Cardiac septum (tissue), 1 donor: ENCODE data around the gene NR2C2. TPM values are rescaled to one million over a fixed set of nuclear protein-coding genes. Genes with fewer than 3 reads are reported as not detected.

Experiments used
- DNase-seq: peaks from one replicate; pipeline ENCODE4 v3.0.0-alpha.2; 2020; ENCODE audit warnings: low spot score
- intact Hi-C: fragments of 100-400 bp; cut with DNase I; formaldehyde crosslinking; loops from one replicate; pipeline ENCODE4 v1.14.0; 2022
- total RNA-seq: library from RNA; stranded (reverse); fragmentation: NEBNext Ultra II Directional; extraction: Animal tissue kit (Norgen Biotek cat#: 25700); gene quantifications from one replicate; pipeline ENCODE4 v1.2.1, GENCODE V29; 2021
- donor health status: DM: no; HTN: no; CAD: no.

Gene NR2C2
- total RNA-seq, 1 donor from 2014 or later, result 32.7 TPM

- intact Hi-C loops, result no loop called here
- no peak for DNase-seq
Measured at GRCh38 chr3:14918356-14918860, 29.0 kb upstream of the NR2C2 start.

- intact Hi-C loops, result loop anchor here (2.0 kb wide), 1 partner anchor 130 kb away; no protein-coding TSS in a partner anchor
- no peak for DNase-seq
Measured at GRCh38 chr3:14920536-14920935, 26.8 kb upstream of the NR2C2 start.

DNA sequence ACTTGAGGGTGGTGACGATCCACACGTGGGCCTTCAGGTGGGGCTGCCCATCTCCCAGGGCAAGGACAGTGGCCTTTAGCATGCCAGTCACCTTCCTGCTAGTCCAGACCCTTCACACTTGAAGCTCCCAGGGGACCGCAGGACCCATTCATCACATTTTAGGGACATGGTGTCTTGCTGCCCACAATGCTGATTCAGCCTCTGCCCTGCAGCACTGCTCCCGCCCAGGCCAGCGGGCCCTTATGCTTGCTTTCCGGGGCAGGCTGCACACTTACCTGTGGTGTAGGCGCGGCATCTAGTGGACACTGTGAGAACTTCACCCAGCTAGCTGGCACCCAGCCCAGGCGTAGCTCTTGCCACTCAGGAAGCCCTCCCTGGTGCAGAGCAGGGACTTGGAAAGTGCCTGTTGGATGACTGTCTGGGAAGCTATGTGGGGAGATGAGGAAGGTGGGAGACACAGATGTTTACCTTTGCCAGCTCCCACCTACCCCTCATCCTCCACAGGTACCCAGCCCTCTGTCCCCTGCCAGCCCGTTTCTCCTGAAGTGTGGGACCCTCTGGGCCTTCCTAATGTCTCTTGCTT lies 26.3 kb upstream of the NR2C2 start:
- intact Hi-C loops, result loop anchor here (1.0 to 2.0 kb wide), 2 partner anchors 130 to 247 kb away; no protein-coding TSS in a partner anchor
- DNase-seq, result peak; percentile 94

GRCh38 chr3:14921811-14922705 lies 25.3 kb upstream of the NR2C2 start:
- no peak for DNase-seq
- intact Hi-C loops, result loop anchor here (1.0 to 2.0 kb wide), 2 partner anchors 131 to 248 kb away; no protein-coding TSS in a partner anchor

DNA sequence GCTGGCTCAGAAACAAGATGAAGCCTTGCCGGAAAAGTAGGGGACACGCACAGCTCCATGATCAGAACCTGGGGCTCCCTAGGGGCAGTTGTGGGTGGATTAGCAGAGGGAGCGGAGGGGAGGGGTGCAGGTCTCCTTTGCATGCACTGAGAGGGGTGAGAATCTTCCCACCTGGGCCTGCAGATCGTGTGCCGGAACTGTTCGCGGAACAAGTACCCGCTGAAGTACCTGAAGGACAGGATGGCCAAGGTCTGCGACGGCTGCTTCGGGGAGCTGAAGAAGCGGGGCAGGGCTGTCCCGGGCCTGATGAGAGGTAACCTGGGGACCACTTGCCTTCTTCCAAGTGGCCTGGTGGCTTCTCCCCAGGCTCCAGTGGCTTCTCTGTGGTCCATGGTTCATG lies 24.5 kb upstream of the NR2C2 start:
- DNase-seq, result no peak
- intact Hi-C loops, result no loop called here

GRCh38 chr3:14923476-14923875 lies 23.9 kb upstream of the NR2C2 start:
- no peak for DNase-seq
- intact Hi-C loops, result no loop called here

DNA sequence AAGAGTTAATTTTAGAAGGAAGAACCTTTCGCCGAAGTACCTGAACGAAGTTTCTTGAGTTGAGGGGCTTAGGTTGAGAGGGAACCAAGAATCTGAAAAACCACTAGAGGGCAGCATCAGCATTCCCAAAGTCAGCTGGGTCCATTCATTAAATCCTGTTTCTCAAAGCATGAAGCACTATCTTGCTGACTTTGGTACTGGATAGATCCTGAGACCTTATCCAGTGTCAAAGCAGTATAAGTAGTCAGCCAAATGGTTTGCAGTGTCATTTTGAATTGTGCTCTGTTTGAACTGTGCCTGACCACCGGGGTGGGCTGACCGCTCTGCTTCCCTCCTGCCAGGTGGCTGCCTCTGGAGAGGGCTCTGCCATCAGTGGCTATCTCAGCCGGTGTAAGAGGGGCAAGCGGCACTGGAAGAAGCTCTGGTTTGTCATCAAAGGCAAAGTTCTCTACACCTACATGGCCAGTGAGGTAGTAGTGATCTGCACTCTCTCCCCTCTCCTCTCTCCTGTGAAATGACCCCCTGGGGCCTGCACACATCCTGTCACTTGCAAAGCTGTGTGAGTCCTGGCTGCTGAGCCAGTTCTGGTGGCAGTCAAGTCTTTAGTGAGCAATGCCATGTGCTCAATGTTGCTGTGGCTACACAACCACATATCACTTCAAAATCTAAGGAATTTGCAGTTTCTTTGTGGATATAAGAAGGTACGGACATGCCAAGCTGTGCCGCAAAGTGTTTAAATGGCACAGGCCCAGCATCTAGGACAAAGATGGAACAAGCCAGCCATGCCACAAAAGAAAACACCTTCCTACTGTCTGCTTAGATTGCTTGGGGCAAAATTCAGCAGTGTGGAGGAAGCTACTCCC lies 21.4 kb upstream of the NR2C2 start:
- no peak for DNase-seq
- intact Hi-C loops, result loop anchor here (5.0 kb wide), 1 partner anchor 116 kb away; no protein-coding TSS in a partner anchor

- no peak for DNase-seq
- intact Hi-C loops, result loop anchor here (5.0 kb wide), 1 partner anchor 116 kb away; no protein-coding TSS in a partner anchor
Measured at GRCh38 chr3:14926592-14926991, 20.8 kb upstream of the NR2C2 start.

GRCh38 chr3:14927308-14927707 lies 20.1 kb upstream of the NR2C2 start:
- intact Hi-C loops, result loop anchor here (5.0 kb wide), 1 partner anchor 115 kb away; no protein-coding TSS in a partner anchor
- no peak for DNase-seq

DNA sequence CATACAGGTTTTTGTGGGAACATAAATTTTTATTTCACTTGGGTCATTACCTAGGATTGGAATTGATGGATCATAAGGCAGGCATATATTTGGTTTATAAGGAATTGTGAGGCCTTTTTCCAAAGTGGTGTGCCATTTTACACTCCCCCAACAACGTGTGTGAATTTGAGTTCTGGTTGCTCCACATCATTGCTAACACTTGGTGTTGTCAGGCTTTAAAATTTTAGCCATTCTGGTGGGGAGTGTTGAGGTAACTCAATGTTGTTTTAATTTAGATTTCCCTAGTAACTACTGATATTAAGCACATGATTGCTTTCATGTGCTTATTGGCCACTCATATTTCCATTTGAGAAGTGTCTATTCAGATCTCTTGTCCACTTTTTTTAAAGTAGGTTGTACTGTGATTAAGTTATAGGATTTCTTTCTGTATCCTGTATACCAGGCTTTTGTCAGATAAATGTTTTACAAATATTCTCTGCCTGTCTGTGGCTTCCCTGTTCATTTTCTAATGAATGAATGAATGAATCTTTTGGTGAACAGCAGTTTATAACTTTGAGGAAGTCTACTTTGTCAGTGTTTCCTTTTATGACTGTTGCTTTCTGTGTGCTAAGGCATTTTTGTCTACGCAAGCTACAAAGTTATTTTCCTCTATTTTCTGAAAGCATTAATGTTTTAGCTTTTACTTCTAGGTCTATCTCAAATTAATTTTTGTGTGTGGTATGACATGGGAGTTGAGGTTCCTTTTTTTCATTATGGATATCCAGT lies 17.9 kb upstream of the NR2C2 start:
- intact Hi-C loops, result loop anchor here (5.0 kb wide), 1 partner anchor 113 kb away; no protein-coding TSS in a partner anchor
- no peak for DNase-seq

- intact Hi-C loops, result no loop called here
- no peak for DNase-seq
Measured at GRCh38 chr3:14933820-14934425, 13.5 kb upstream of the NR2C2 start.

DNA sequence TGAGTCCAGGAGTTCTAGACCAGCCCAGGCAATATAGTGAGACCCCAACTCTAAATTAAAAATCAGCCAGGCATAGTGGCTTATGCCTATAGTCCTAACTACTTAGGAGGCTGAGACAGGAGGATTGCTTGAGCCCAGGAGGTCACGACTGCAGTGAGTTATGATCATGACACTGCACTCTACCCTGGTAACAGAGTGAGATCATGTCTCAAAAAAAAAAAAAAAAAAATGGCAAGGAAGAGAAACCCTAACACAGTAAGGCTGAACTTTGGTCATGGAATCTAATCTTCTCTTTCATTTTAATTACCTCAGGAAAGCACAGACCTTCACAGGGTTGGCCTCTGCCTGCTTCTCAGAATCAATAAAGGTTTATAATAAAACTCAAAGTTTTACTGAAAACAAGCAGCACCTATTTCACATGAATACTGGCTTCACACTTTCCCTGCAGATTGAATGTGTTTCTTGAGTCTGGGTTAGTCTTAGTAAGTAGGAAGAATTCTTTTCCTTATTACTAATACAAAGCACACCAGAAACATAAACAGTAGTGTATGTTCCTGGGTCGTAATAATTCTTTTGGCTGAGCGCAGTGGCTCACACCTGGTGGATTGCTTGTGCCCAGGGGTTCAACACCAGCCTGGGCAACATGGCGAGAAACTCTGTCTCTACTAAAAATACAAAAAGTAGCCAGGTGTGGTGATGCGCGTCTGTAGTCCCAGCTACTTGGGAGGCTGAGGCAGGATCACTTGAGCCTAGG lies 11.6 kb upstream of the NR2C2 start:
- no peak for DNase-seq
- intact Hi-C loops, result no loop called here

- intact Hi-C loops, result no loop called here
- no peak for DNase-seq
Measured at GRCh38 chr3:14938954-14939353, 8.4 kb upstream of the NR2C2 start.

DNA sequence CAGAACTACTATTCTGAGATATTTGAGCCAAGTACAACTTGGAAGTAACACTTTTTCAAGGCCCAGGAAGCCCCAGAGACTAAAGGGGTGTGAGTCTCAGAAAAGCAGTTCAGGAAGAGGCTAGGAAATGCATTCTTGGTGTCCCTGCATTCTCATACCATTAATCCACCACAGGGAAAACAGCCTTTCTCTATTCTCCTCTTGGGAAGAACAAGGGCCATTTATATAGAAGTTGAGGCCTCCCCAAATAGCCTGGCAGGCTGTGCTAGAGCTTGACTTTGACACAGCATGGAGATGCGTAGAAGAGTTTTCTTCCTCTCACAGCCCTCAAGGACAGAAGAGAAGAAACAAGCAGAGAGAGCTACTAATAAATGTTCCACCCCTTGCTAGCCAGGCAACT lies 5.5 kb upstream of the NR2C2 start:
- DNase-seq, result no peak
- intact Hi-C loops, result no loop called here

DNA sequence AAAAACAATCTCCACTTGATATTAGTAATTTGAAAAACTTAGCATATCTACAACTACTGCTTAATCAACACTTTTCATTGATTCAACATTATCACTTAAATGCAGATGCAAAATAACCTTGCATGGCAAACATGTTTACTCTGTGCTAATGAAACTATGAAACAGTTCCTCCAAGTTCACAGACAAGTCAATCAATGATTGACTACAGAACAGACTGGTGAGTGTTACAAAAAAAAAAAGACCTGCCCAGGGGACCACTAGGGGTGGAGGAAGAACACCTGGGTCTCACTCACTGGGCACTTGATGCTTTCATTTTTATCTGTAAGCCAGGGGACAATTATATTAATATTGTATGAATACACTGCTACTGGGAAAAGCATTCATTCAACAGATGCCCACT lies 4.3 kb upstream of the NR2C2 start:
- DNase-seq, result no peak
- intact Hi-C loops, result no loop called here

GRCh38 chr3:14946236-14946635 lies 1.1 kb upstream of the NR2C2 start:
- intact Hi-C loops, result loop anchor here (2.0 to 5.0 kb wide), 2 partner anchors 46 to 119 kb away; partner anchors contain the start of gene MRPS25
- no peak for DNase-seq

DNA sequence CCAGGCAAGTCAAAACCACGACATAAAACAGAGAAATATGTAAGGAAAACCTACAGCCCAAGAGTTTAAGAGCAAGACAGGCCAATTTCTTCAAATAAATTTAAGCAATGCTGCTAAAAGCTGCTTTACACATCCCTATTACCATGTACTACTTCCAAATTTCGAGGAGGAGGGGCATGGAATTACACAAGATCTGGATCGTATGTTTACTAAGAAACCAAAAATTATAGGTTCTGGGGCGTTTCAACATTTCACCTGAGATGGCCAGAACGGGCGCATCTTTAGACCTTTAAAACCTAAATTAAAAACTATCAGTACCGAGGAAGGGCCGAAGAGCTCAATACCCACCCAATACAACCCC lies 664 bp upstream of the NR2C2 start:
- no peak for DNase-seq
- intact Hi-C loops, result loop anchor here (2.0 to 5.0 kb wide), 2 partner anchors 46 to 118 kb away; partner anchors contain the start of gene MRPS25
